ENCODE results near the gene STEAP4. TPM values are rescaled to one million over a fixed set of nuclear protein-coding genes. Genes with fewer than 3 reads are reported as not detected.

Gene STEAP4
- total RNA-seq, 4 donors from 2014 or later = 5.8 to 57.4 (median 22.9) TPM

DNA sequence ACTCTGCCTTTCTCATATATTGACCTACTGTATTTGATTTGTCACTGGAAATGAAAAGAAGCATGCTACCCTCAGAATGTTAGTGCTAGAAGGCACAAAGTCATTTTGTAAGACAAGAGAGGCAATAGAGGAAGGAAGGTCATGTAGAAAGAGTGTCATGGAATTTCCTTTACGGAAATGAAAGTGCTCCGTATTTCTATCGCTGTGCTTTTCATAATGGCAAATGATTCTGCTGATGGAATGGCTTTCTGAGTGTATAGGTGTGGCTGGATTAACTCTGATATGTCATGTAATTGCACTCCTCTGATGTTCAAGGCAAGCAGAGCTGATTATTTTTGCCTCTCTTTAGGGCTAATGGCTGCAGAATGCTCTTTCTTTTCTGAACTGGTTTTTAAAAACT is 15.5 kb upstream of the STEAP4 start:
- TF ChIP-seq, protein P1, sequence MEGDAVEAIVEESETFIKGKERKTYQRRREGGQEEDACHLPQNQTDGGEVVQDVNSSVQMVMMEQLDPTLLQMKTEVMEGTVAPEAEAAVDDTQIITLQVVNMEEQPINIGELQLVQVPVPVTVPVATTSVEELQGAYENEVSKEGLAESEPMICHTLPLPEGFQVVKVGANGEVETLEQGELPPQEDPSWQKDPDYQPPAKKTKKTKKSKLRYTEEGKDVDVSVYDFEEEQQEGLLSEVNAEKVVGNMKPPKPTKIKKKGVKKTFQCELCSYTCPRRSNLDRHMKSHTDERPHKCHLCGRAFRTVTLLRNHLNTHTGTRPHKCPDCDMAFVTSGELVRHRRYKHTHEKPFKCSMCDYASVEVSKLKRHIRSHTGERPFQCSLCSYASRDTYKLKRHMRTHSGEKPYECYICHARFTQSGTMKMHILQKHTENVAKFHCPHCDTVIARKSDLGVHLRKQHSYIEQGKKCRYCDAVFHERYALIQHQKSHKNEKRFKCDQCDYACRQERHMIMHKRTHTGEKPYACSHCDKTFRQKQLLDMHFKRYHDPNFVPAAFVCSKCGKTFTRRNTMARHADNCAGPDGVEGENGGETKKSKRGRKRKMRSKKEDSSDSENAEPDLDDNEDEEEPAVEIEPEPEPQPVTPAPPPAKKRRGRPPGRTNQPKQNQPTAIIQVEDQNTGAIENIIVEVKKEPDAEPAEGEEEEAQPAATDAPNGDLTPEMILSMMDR (IDR thresholded peaks at IDR 0.05) = no peak
- TF ChIP-seq POLR2A (IDR thresholded peaks at IDR 0.05) = no peak
- Histone ChIP-seq H3K27me3 (no peaks in the 10 kb centered on the region), H3K36me3 (no peaks in the 10 kb centered on the region), H3K9me3 (no peaks in the 10 kb centered on the region), H3K27ac (no peak overlapping the region), H3K4me1 (no peaks in the 10 kb centered on the region), H3K4me3 (no peak overlapping the region)
- intact Hi-C loops (cut with DNase I; ENCODE audit: low total_unique reads) = no loop called here
- DNase-seq = no peak

DNA sequence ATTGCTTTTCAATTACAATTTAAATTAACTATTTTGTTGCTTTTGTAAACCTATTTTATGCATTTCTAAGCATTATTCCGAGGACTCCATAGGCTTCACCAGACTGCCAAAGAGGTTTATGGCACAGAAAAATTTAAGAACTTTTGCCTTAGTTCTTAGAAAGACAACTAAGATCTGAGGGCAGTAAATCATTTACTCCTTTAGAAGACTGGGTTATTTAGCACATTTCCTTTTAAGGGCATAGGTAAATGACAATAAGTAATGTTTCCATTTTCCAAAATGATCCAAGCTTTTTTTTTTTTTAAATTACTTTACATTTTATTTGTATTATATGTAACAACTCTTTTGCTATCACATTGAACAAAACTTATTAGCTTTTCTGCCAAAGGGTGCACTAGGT is 15.0 kb upstream of the STEAP4 start:
- intact Hi-C loops (cut with DNase I; ENCODE audit: low total_unique reads) = no loop called here
- no peak overlapping the region for H3K4me3 ChIP-seq
- no peak overlapping the region for H3K27ac ChIP-seq
- H3K27me3 ChIP-seq = no peaks in the 10 kb centered on the region
- no peak for DNase-seq
- H3K4me1 ChIP-seq = no peaks in the 10 kb centered on the region
- TF ChIP-seq, protein P1 (IDR thresholded peaks at IDR 0.05) = no peak
- no peak for TF ChIP-seq POLR2A (IDR thresholded peaks at IDR 0.05)
- H3K36me3 ChIP-seq = no peaks in the 10 kb centered on the region
- no peaks in the 10 kb centered on the region for H3K9me3 ChIP-seq

DNA sequence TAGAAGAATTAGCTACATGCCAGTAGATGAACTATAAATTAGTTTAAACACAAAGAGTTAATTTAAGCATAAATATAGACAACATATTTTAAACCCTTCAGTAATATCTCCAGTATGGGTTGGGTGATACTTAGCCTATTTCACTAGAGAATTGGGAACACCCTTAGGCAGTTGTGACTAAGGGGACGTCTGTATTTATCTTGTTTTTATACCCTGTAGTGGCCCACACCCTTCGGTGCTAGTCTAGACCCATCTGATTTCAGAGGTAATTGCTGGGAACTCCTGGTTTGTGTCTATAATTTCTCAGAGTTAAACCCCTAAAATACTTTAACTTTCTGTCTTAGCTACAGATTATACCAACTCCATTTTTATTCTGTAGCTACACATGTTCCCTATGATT is 11.5 kb upstream of the STEAP4 start:
- H3K9me3 ChIP-seq = no peaks in the 10 kb centered on the region
- no peaks in the 10 kb centered on the region for H3K27me3 ChIP-seq
- intact Hi-C loops (cut with DNase I; ENCODE audit: low total_unique reads) = no loop called here
- no peak overlapping the region for H3K27ac ChIP-seq
- no peak for TF ChIP-seq POLR2A (IDR thresholded peaks at IDR 0.05)
- TF ChIP-seq, protein P1 (IDR thresholded peaks at IDR 0.05) = no peak
- H3K4me3 ChIP-seq = no peak overlapping the region
- H3K4me1 ChIP-seq = no peaks in the 10 kb centered on the region
- no peak for DNase-seq
- H3K36me3 ChIP-seq = no peaks in the 10 kb centered on the region

DNA sequence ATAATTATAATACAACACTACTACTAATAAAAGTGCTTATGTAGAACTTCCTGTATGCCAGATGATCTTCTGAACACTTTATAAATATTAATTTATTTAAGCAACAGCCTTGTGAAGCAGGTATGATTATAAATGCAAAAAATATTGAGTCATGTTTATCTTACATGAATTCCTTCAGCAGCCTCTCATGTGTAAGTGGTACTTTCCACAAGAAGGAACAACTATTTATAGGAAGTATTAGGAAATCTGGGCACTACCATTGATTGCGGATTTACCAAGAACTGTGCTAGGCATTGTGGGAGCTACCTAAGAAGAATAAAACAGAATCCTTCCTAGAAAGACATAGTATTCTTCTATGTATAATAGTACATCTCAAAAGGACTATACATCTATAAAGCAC is 10.7 kb upstream of the STEAP4 start:
- intact Hi-C loops (cut with DNase I; ENCODE audit: low total_unique reads) = no loop called here
- Histone ChIP-seq H3K27ac (no peak overlapping the region), H3K4me1 (no peaks in the 10 kb centered on the region), H3K9me3 (no peaks in the 10 kb centered on the region), H3K36me3 (no peaks in the 10 kb centered on the region), H3K27me3 (no peaks in the 10 kb centered on the region), H3K4me3 (no peak overlapping the region)
- TF ChIP-seq, protein P1 (IDR thresholded peaks at IDR 0.05) = no peak
- no peak for TF ChIP-seq POLR2A (IDR thresholded peaks at IDR 0.05)
- no peak for DNase-seq

DNA sequence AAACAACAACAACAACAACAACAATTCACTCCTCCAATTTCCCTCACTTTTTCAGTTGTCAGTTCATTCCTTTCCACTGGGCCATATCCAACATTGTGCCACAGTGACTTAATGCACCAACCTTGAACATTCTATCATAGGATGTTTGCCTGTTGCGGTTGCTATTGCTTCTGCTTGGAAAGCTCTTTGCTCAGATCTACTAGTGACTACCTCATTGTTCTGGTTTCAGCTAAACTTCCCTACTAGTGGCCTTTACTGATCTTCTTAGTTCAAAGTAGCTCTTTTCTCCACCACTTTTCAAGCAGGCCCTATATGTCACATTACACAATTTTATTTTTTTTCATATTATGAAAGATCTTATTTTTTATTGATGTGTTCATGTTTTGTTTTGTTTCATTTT is 9.8 kb upstream of the STEAP4 start:
- H3K9me3 ChIP-seq = no peaks in the 10 kb centered on the region
- no peak for TF ChIP-seq POLR2A (IDR thresholded peaks at IDR 0.05)
- TF ChIP-seq, protein P1 (IDR thresholded peaks at IDR 0.05) = no peak
- intact Hi-C loops (cut with DNase I; ENCODE audit: low total_unique reads) = no loop called here
- no peak for DNase-seq
- no peak overlapping the region for H3K4me3 ChIP-seq
- no peak overlapping the region for H3K27ac ChIP-seq
- H3K36me3 ChIP-seq = no peaks in the 10 kb centered on the region
- H3K4me1 ChIP-seq = no peaks in the 10 kb centered on the region
- H3K27me3 ChIP-seq = no peaks in the 10 kb centered on the region
